ENCODE results near the gene ZNF407. TPM values are rescaled to one million over a fixed set of nuclear protein-coding genes. Genes with fewer than 3 reads are reported as not detected.
"Not testable (repeated sequence)": the region's sequence is repeated elsewhere in the genome, so short reads cannot be mapped to it uniquely, and the experiment has no call there.

ZNF407 gene
- total and polyA plus RNA-seq, 9 donors = 5.3 to 22.3 (median 18.7) TPM

- H3K27me3 ChIP-seq = no peaks in the 10 kb centered on the region
Measured at GRCh38 chr18:74562131-74562730, 35.4 kb upstream of the ZNF407 start.

DNA sequence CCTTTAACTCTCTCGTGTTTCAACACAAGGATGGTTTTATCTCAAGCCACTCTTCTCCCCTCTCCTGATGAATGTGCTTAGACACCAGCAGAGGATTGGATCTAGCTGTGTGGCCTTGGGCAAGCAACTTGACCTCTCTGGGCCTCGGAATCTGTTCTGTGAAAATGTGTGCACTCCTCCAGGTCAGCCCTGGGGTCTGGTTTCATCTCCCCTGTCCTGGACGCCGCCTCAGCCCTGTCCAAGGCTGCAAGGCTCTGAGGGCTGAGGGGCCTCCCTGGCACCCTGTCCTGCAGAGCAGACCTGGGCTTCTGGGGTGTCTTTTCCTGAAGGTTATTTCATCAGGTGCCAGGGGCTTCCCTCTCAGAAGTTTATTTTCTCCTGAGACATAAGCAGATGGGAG lies 34.9 kb upstream of the ZNF407 start:
- Histone ChIP-seq H3K36me3 (no peaks in the 10 kb centered on the region), H3K9me3 (no peaks in the 10 kb centered on the region), H3K4me3 (no peak overlapping the region), H3K27me3 (no peaks in the 10 kb centered on the region), H3K27ac (no peak overlapping the region), H3K4me1 (ENCODE audit: insufficient read depth) (no peaks in the 10 kb centered on the region)
- 49 to 72% (median 61%) methylated on average over 4 of the region's 4 CpGs for WGBS, 3 donors
- DNase-seq = no peak
- TF ChIP-seq POLR2A (IDR thresholded peaks at IDR 0.05) (no peak), EP300 (IDR thresholded peaks at IDR 0.05) (no peak)
- TF ChIP-seq, protein P1, sequence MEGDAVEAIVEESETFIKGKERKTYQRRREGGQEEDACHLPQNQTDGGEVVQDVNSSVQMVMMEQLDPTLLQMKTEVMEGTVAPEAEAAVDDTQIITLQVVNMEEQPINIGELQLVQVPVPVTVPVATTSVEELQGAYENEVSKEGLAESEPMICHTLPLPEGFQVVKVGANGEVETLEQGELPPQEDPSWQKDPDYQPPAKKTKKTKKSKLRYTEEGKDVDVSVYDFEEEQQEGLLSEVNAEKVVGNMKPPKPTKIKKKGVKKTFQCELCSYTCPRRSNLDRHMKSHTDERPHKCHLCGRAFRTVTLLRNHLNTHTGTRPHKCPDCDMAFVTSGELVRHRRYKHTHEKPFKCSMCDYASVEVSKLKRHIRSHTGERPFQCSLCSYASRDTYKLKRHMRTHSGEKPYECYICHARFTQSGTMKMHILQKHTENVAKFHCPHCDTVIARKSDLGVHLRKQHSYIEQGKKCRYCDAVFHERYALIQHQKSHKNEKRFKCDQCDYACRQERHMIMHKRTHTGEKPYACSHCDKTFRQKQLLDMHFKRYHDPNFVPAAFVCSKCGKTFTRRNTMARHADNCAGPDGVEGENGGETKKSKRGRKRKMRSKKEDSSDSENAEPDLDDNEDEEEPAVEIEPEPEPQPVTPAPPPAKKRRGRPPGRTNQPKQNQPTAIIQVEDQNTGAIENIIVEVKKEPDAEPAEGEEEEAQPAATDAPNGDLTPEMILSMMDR (IDR thresholded peaks at IDR 0.05) = no peak
- intact Hi-C loops (cut with DNase I) = no loop called here

More at GRCh38 chr18:74562131-74562730, 35.4 kb upstream of the ZNF407 start:
- TF ChIP-seq, protein P1 (IDR thresholded peaks at IDR 0.05) = no peak
- no peak for TF ChIP-seq POLR2A (IDR thresholded peaks at IDR 0.05)
- TF ChIP-seq EP300 (IDR thresholded peaks at IDR 0.05) = no peak
- intact Hi-C loops (cut with DNase I) = no loop called here
- no peaks in the 10 kb centered on the region for H3K36me3 ChIP-seq
- H3K4me3 ChIP-seq = no peak overlapping the region
- DNase-seq = no peak
- 19 to 49% (median 21%) methylated on average over 4 of the region's 4 CpGs for WGBS, 3 donors
- no peaks in the 10 kb centered on the region for H3K9me3 ChIP-seq
- H3K27ac ChIP-seq = no peak overlapping the region
- no peaks in the 10 kb centered on the region for H3K4me1 ChIP-seq (ENCODE audit: insufficient read depth)

DNA sequence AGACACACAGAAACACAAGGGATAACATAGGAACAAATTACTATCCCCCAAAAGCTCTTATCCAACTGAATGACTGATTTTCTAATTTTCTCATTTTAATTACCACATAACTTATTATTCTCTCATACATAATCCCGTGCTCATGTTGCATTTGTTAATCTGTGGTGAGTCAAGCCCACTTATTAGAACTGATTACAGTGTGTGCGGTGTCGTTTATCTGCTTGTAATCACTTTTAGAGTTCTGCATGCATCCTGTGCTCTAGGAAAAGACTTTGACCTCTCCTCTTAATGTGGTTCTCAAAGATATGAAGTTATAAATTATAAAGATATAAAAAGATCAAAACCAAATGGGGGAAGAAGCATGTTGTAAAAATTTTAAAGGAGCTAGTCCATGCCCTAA lies 33.7 kb upstream of the ZNF407 start:
- 28 to 39% (median 31%) methylated on average over 3 of the region's 3 CpGs for WGBS, 3 donors
- Histone ChIP-seq H3K36me3 (no peaks in the 10 kb centered on the region), H3K9me3 (no peaks in the 10 kb centered on the region), H3K4me1 (ENCODE audit: insufficient read depth) (no peaks in the 10 kb centered on the region), H3K4me3 (no peak overlapping the region), H3K27me3 (no peaks in the 10 kb centered on the region), H3K27ac (no peak overlapping the region)
- intact Hi-C loops (cut with DNase I) = no loop called here
- TF ChIP-seq POLR2A (IDR thresholded peaks at IDR 0.05) (no peak), EP300 (IDR thresholded peaks at IDR 0.05) (no peak)
- TF ChIP-seq, protein P1 (IDR thresholded peaks at IDR 0.05) = no peak
- DNase-seq = no peak

GRCh38 chr18:74565164-74565563 lies 32.5 kb upstream of the ZNF407 start:
- H3K27ac ChIP-seq; H3K36me3 ChIP-seq; intact Hi-C loops (cut with DNase I); H3K9me3 ChIP-seq; H3K4me3 ChIP-seq; H3K27me3 ChIP-seq; DNase-seq; H3K4me1 ChIP-seq (ENCODE audit: insufficient read depth): not testable (repeated sequence)
- 83 to 96% (median 88%) methylated on average over 1 of the region's 1 CpG for WGBS, 3 donors

GRCh38 chr18:74565993-74566392 lies 31.7 kb upstream of the ZNF407 start:
- H3K36me3 ChIP-seq; intact Hi-C loops (cut with DNase I); H3K27ac ChIP-seq; H3K4me3 ChIP-seq; DNase-seq; H3K4me1 ChIP-seq (ENCODE audit: insufficient read depth); H3K9me3 ChIP-seq; H3K27me3 ChIP-seq: not testable (repeated sequence)
- WGBS, 3 donors = 65 to 93% (median 93%) methylated on average over 3 of the region's 3 CpGs
